Prostate gland (tissue), 2 donors: ENCODE measurements around the gene B4GALNT1. TPM values are rescaled to one million over a fixed set of nuclear protein-coding genes. Genes with fewer than 3 reads are reported as not detected.

Experiments used
- DNase-seq: peaks from one replicate; pipeline ENCODE4 v3.0.0-alpha.2; 2019; ENCODE audit warnings: low spot score
- H3K27ac ChIP-seq, 2 donors: fragments of 200-600 bp; sonication (generic); 2 replicates each; pipeline ENCODE4 v1.5.1; 2017 to 2019
- H3K27me3 ChIP-seq: fragments of 200-600 bp; sonication (generic); replicated peaks from 2 replicates; pipeline ENCODE4 v1.5.1; 2019; ENCODE audit not compliant: insufficient read depth
- H3K36me3 ChIP-seq, 2 donors: fragments of 200-600 bp; sonication (generic); 1 replicate in 1 of 2; 2 replicates in 1 of 2; pipeline versions ENCODE4 v1.5.1 to v1.8.1; 2017 to 2019
- H3K4me1 ChIP-seq: fragments of 200-600 bp; sonication (generic); replicated peaks from 2 replicates; pipeline ENCODE4 v1.5.1; 2019
- H3K4me3 ChIP-seq, 2 donors: fragments of 200-600 bp; sonication (generic); 2 replicates each; pipeline ENCODE4 v1.5.1; 2017 to 2019
- H3K9me3 ChIP-seq: fragments of 200-600 bp; sonication (generic); 2 replicates; pipeline ENCODE4 v1.5.1; 2017
- POLR2A ChIP-seq: fragments of 450-650 bp; IDR thresholded peaks from one replicate; pipeline ENCODE4 v1.6.1; 2016; ENCODE audit warnings: antibody characterized with exemption, mild to moderate bottlenecking
- POLR2AphosphoS5 ChIP-seq: sonication (generic); formaldehyde crosslinking; IDR thresholded peaks from one replicate; pipeline ENCODE4 v1.6.1; 2017; ENCODE audit warnings: antibody characterized with exemption
- WGBS: methylation state at CpG from one replicate; pipeline ENCODE4 v1.1.5; 2018; 5-methylcytosine and 5-hydroxymethylcytosine counted together
- intact Hi-C: fragments of 100-400 bp; cut with DNase I; formaldehyde crosslinking; loops from one replicate; pipeline ENCODE4 v1.14.2; 2022
- total RNA-seq, 2 donors: library from RNA; depleted of rRNA; stranded (reverse); fragments of >200 nt; gene quantifications; one replicate each; pipeline ENCODE4 v1.1.0, GENCODE V29; 2016
- TF ChIP-seq, protein P1 (sequence below), 4 experiments: fragments of 200-600 bp in 2 of 4; fragments of 450-650 bp in 2 of 4; sonication (generic) in 2 of 4; IDR thresholded peaks; 1 replicate in 3 of 4; 2 replicates in 1 of 4; pipeline ENCODE4 v1.5.1; 2016 to 2019; ENCODE audit warnings: antibody characterized with exemption in 4 of 4, mild to moderate bottlenecking in 2 of 4, moderate library complexity in 2 of 4

B4GALNT1 gene
- total RNA-seq, 2 donors from 2014 or later: 2.2 to 6.7 TPM

DNA sequence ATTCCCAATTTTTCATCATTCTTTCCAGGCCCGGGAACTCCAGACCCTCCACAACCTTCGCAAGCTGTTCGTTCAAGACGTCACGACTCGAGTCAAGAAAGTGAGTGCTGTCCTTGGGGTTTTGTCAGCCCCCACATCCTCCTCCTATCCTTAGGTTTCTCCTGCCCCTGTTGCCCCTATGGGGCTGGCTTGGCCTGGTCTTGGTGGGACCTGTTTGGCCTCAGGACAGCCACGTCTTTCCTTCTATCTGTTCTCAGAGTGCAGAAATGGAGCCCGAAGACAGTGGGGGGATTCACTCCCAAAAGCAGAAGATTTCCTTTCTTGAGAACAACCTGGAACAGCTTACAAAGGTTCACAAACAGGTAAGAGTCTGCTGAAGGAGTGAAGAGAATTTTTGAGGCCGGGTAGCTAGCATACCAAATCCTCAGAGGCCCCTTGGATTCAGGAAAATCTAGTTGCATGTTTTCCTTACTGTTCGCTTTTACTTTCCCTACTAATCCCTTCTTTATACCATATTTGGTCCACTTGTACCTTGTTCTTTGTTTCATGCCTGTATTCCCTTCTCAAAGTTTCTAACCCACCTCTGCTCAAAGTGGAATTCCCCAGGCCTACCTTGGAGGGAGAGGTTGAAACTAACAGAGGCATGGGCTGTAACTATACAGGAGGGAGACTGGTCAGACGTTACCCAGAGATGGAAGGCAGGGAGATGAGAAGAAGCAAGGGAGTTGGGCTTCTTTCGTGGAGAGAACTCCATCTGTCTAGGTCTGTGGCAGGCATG is 54.8 kb downstream of the B4GALNT1 start:
- no peak overlapping the region for H3K4me3 ChIP-seq
- intact Hi-C loops: no loop called here

DNA sequence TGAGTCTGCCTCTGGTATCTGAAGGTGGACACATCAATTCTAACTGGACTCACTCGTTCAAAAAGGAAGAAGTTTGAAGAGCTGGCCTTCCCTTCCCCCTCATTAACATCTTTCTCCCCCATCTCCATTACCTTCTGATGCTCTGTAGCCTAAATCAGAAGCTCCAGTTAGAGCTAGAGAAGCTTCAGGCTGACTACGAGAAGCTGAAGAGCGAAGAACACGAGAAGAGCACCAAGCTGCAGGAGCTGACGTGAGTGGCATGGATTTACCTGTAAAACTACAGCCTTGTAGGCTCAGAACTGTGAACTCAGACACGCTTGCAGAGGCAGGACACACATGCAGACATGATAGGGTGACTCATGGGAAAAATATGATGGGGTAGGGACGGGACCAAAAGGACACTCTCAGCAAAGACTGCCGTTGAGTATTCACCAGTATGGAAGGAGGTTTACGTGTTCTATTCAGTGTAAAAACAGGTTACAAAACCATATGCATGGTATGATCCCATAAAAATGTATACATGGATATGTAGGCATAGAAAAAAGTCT is 56.3 kb downstream of the B4GALNT1 start:
- Histone ChIP-seq H3K4me1 (no peaks in the 10 kb centered on the region), H3K36me3 (no peaks in the 10 kb centered on the region), H3K27ac (no peak overlapping the region), H3K27me3 (no peaks in the 10 kb centered on the region), H3K9me3 (no peaks in the 10 kb centered on the region), H3K4me3 (no peak overlapping the region)
- 66% methylated on average over 9 of the region's 9 CpGs for WGBS
- intact Hi-C loops: no loop called here
- no peak for DNase-seq
- TF ChIP-seq POLR2AphosphoS5: no peak
- TF ChIP-seq, protein P1, sequence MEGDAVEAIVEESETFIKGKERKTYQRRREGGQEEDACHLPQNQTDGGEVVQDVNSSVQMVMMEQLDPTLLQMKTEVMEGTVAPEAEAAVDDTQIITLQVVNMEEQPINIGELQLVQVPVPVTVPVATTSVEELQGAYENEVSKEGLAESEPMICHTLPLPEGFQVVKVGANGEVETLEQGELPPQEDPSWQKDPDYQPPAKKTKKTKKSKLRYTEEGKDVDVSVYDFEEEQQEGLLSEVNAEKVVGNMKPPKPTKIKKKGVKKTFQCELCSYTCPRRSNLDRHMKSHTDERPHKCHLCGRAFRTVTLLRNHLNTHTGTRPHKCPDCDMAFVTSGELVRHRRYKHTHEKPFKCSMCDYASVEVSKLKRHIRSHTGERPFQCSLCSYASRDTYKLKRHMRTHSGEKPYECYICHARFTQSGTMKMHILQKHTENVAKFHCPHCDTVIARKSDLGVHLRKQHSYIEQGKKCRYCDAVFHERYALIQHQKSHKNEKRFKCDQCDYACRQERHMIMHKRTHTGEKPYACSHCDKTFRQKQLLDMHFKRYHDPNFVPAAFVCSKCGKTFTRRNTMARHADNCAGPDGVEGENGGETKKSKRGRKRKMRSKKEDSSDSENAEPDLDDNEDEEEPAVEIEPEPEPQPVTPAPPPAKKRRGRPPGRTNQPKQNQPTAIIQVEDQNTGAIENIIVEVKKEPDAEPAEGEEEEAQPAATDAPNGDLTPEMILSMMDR (IDR thresholded peaks at IDR 0.05): no peak
- no peak for TF ChIP-seq POLR2A

More for the DNA sequence above, 54.8 kb downstream of the B4GALNT1 start:
- no peaks in the 10 kb centered on the region for H3K4me1 ChIP-seq
- no peak overlapping the region for H3K27ac ChIP-seq
- TF ChIP-seq POLR2A (no peak), POLR2AphosphoS5 (no peak)
- TF ChIP-seq, protein P1 (IDR thresholded peaks at IDR 0.05): no peak
- 85% methylated on average over 12 of the region's 12 CpGs for whole genome bisulfite sequencing
- H3K36me3 ChIP-seq: no peaks in the 10 kb centered on the region
- no peaks in the 10 kb centered on the region for H3K27me3 ChIP-seq
- no peak for DNase-seq
- no peaks in the 10 kb centered on the region for H3K9me3 ChIP-seq

Other genes starting within 250 kb of the B4GALNT1 start
- 10 to 100 TPM; 38.7 to 80.9 TPM for gene R3HDM2, start 202.2 kb downstream of the B4GALNT1 start, total RNA-seq
- under 1 TPM; 0.46 to 0.57 TPM for gene INHBC, start 198.4 kb downstream of the B4GALNT1 start, total RNA-seq
- not detected for gene INHBE, start 177.9 kb downstream of the B4GALNT1 start, total RNA-seq
- gene GLI1, start 173.4 kb downstream of the B4GALNT1 start, total RNA-seq: 10 to 100 TPM in 1 of 2 donors, 1 to 10 TPM in 1; 1.7 to 11.5 TPM
- 10 to 100 TPM in 1 of 2 donors, 1 to 10 TPM in 1; 3.5 to 13.6 TPM for gene ARHGAP9, start 153.3 kb downstream of the B4GALNT1 start, total RNA-seq
- 10 to 100 TPM; 67.2 to 90.0 TPM for gene MARS1, start 145.1 kb downstream of the B4GALNT1 start, total RNA-seq
- 10 to 100 TPM; 39.0 to 51.8 TPM for gene DDIT3, start 112.7 kb downstream of the B4GALNT1 start, total RNA-seq
- gene MBD6, start 110.4 kb downstream of the B4GALNT1 start, total RNA-seq: 10 to 100 TPM; 54.5 to 92.1 TPM
- gene DCTN2, start 86.0 kb downstream of the B4GALNT1 start, total RNA-seq: 100 to 1,000 TPM; 131 to 157 TPM
- 1 to 10 TPM in 1 of 2 donors, under 1 TPM in 1; 0.50 to 3.7 TPM for gene KIF5A, start 83.2 kb downstream of the B4GALNT1 start, total RNA-seq
- gene PIP4K2C, start 42.0 kb downstream of the B4GALNT1 start, total RNA-seq: 10 to 100 TPM; 37.4 to 51.1 TPM
- gene DTX3, start 28.4 kb downstream of the B4GALNT1 start, total RNA-seq: 10 to 100 TPM; 42.2 to 59.9 TPM
- gene ARHGEF25, start 21.8 kb downstream of the B4GALNT1 start, total RNA-seq: 10 to 100 TPM; 16.6 to 32.5 TPM
- 100 to 1,000 TPM; 210 to 321 TPM for gene OS9, start 60.9 kb upstream of the B4GALNT1 start, total RNA-seq
- gene AGAP2, start 105.5 kb upstream of the B4GALNT1 start, total RNA-seq: 1 to 10 TPM in 1 of 2 donors, under 1 TPM in 1; 0.82 to 4.2 TPM
- gene TSPAN31, start 111.8 kb upstream of the B4GALNT1 start, total RNA-seq: 100 to 1,000 TPM in 1 of 2 donors, 10 to 100 TPM in 1; 40.4 to 127 TPM
- 100 to 1,000 TPM in 1 of 2 donors, 10 to 100 TPM in 1; 97.5 to 103 TPM for gene CDK4, start 119.1 kb upstream of the B4GALNT1 start, total RNA-seq
- gene MARCHF9, start 121.9 kb upstream of the B4GALNT1 start, total RNA-seq: 10 to 100 TPM; 11.1 to 13.2 TPM
- gene CYP27B1, start 133.9 kb upstream of the B4GALNT1 start, total RNA-seq: under 1 TPM; 0.14 to 0.91 TPM
- gene METTL1, start 138.9 kb upstream of the B4GALNT1 start, total RNA-seq: 10 to 100 TPM in 1 of 2 donors, 1 to 10 TPM in 1; 4.9 to 14.3 TPM
- gene EEF1AKMT3, start 139.4 kb upstream of the B4GALNT1 start, total RNA-seq: 10 to 100 TPM; 12.1 to 12.6 TPM
- 10 to 100 TPM; 24.3 to 39.6 TPM for gene TSFM, start 149.6 kb upstream of the B4GALNT1 start, total RNA-seq
- 1 to 10 TPM; 3.1 to 3.5 TPM for gene AVIL, start 185.5 kb upstream of the B4GALNT1 start, total RNA-seq
- gene CTDSP2, start 213.5 kb upstream of the B4GALNT1 start, total RNA-seq: 100 to 1,000 TPM in 1 of 2 donors, 10 to 100 TPM in 1; 99.2 to 159 TPM